Progenitor cell of endocrine pancreas (in vitro differentiated cells): ENCODE measurements around the gene HSPB6. TPM values are rescaled to one million over a fixed set of nuclear protein-coding genes. Genes with fewer than 3 reads are reported as not detected.

Experiments used
- DNase-seq: peaks from one replicate; pipeline ENCODE4 v3.0.0; 2021; ENCODE audit warnings: low spot score; ENCODE audit not compliant: unreplicated experiment
- H3K27ac Mint-ChIP-seq: 2 replicates; pipeline ENCODE4 v1.8.0; 2021; ENCODE audit warnings: mild to moderate bottlenecking, moderate library complexity, mixed read lengths
- H3K27me3 Mint-ChIP-seq: 2 replicates; pipeline ENCODE4 v1.8.0; 2021; ENCODE audit warnings: mixed read lengths
- H3K36me3 Mint-ChIP-seq: 2 replicates; pipeline ENCODE4 v1.8.0; 2022; ENCODE audit warnings: mixed read lengths; ENCODE audit not compliant: insufficient read depth
- H3K4me1 Mint-ChIP-seq: 2 replicates; pipeline ENCODE4 v1.8.0; 2021; ENCODE audit warnings: low read depth, mixed read lengths
- H3K4me3 Mint-ChIP-seq: 2 replicates; pipeline ENCODE4 v1.8.0; 2021; ENCODE audit warnings: low read depth, mild to moderate bottlenecking, moderate library complexity, mixed read lengths
- H3K9me3 Mint-ChIP-seq: 2 replicates; pipeline ENCODE4 v1.8.0; 2021; ENCODE audit warnings: low read depth, mixed read lengths
- CTCF ChIP-seq: fragments of 200-600 bp; sonication (generic); IDR thresholded peaks from one replicate; pipeline ENCODE4 v1.5.0; 2021; ENCODE audit warnings: antibody characterized with exemption, mild to moderate bottlenecking; ENCODE audit not compliant: unreplicated experiment
- total RNA-seq: library from RNA; stranded (reverse); gene quantifications from 2 replicates; pipeline ENCODE4 v1.2.1, GENCODE V29; 2021

The HSPB6 gene
- total RNA-seq, 1 donor from 2014 or later = not detected

- H3K27me3 Mint-ChIP-seq = no peaks in the 10 kb centered on the region
Observed at GRCh38 chr19:35740423-35741202, 16.2 kb downstream of the HSPB6 start.

GRCh38 chr19:35740108-35740422, 16.8 kb downstream of the HSPB6 start:
- H3K4me1 Mint-ChIP-seq = peaks cover 7% of the 10 kb centered on the region
- no peaks in the 10 kb centered on the region for H3K9me3 Mint-ChIP-seq
- no peaks in the 10 kb centered on the region for H3K27me3 Mint-ChIP-seq
- TF ChIP-seq CTCF = no peak
- peaks cover 10% of the 10 kb centered on the region for H3K36me3 Mint-ChIP-seq
- peak overlapping the region; percentile 76 for H3K4me3 Mint-ChIP-seq
- no peak for DNase-seq
- no peak overlapping the region for H3K27ac Mint-ChIP-seq

More at GRCh38 chr19:35740423-35741202, 16.2 kb downstream of the HSPB6 start:
- peaks cover 9% of the 10 kb centered on the region for H3K36me3 Mint-ChIP-seq
- peak overlapping the region; percentile 76 for H3K4me3 Mint-ChIP-seq
- H3K27ac Mint-ChIP-seq = peak overlapping the region; percentile 98
- no peaks in the 10 kb centered on the region for H3K9me3 Mint-ChIP-seq
- TF ChIP-seq CTCF = peak; percentile 52
- peaks cover 9% of the 10 kb centered on the region for H3K4me1 Mint-ChIP-seq
- DNase-seq = peak; percentile 94

GRCh38 chr19:35739275-35740107, 17.3 kb downstream of the HSPB6 start:
- Mint-ChIP-seq H3K36me3 (peaks cover 13% of the 10 kb centered on the region), H3K4me3 (peak overlapping the region; percentile 76), H3K4me1 (peaks cover 4% of the 10 kb centered on the region), H3K27ac (peak overlapping the region; percentile 45), H3K27me3 (no peaks in the 10 kb centered on the region), H3K9me3 (no peaks in the 10 kb centered on the region)
- DNase-seq = no peak
- TF ChIP-seq CTCF = no peak

- DNase-seq = no peak
- TF ChIP-seq CTCF = no peak
- no peak overlapping the region for H3K27ac Mint-ChIP-seq
- H3K36me3 Mint-ChIP-seq = peaks cover 18% of the 10 kb centered on the region
- peaks cover 3% of the 10 kb centered on the region for H3K4me1 Mint-ChIP-seq
- no peaks in the 10 kb centered on the region for H3K9me3 Mint-ChIP-seq
- no peak overlapping the region for H3K4me3 Mint-ChIP-seq
- no peaks in the 10 kb centered on the region for H3K27me3 Mint-ChIP-seq
Observed at GRCh38 chr19:35738887-35739229, 18.0 kb downstream of the HSPB6 start.

GRCh38 chr19:35738021-35738886, 18.6 kb downstream of the HSPB6 start:
- Mint-ChIP-seq H3K27me3 (no peaks in the 10 kb centered on the region), H3K4me3 (no peak overlapping the region), H3K9me3 (no peaks in the 10 kb centered on the region), H3K27ac (no peak overlapping the region), H3K4me1 (peaks cover 3% of the 10 kb centered on the region), H3K36me3 (peaks cover 19% of the 10 kb centered on the region)
- DNase-seq = no peak
- no peak for TF ChIP-seq CTCF
